ENCODE data around the gene ORMDL1. TPM values are rescaled to one million over a fixed set of nuclear protein-coding genes. Genes with fewer than 3 reads are reported as not detected.

Gene ORMDL1
- total RNA-seq, 2 experiments from 2014 or later: 104 to 106 TPM

DNA sequence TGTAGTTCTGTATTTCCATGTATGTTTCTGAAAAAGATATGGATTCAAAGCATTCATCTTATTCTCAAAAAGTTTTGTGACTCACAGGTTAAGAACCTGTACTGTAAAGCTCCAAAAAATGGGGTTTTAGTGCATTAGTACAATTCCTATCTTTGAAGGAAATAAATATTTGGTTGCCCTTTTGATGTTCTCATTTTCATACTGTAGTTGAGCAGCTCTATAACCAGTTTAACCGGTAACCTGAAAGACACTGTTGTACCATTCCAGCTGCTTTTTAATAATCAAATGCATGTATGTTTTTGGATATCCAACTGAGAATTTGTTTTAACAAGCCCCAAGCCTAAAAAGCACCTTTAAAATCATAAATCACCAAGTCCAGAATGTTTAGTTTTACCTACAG lies 11.9 kb downstream of the ORMDL1 start:
- Histone ChIP-seq H3K9me3 (ENCODE audit: control insufficient read depth in 1 of 2, insufficient read depth in 1 of 2, low read length in 2 of 2) (no peaks in the 10 kb centered on the region), H3K27ac (ENCODE audit: low read depth in 1 of 2, low read length in 2 of 2) (no peak overlapping the region), H3K36me3 (ENCODE audit: insufficient read depth, low read length) (peaks cover 80% of the 10 kb centered on the region), H3K27me3 (ENCODE audit: control insufficient read depth in 1 of 2, insufficient read depth in 2 of 2, low read length in 2 of 2) (no peaks in the 10 kb centered on the region), H3K4me1 (ENCODE audit: insufficient read depth, low read length) (no peaks in the 10 kb centered on the region), H3K4me3 (ENCODE audit: low read length) (no peak overlapping the region)
- H3K27ac Mint-ChIP-seq: peak overlapping the region; percentile 39
- POLR2A ChIA-PET: interaction anchor here (5.1 kb wide), 1 partner anchor 9 kb away, joined by 23 read pairs; the partner anchor contains the start of gene OSGEPL1
- H3K27me3 Mint-ChIP-seq: no peaks in the 10 kb centered on the region
- CTCF ChIA-PET: interaction anchor here (1.3 to 2.0 kb wide), 3 partner anchors 10 to 110 kb away, joined by 3 to 11 read pairs (median 4); partner anchors contain the start of gene OSGEPL1
- no peak overlapping the region for H3K4me3 Mint-ChIP-seq
- TF ChIP-seq, protein P1, sequence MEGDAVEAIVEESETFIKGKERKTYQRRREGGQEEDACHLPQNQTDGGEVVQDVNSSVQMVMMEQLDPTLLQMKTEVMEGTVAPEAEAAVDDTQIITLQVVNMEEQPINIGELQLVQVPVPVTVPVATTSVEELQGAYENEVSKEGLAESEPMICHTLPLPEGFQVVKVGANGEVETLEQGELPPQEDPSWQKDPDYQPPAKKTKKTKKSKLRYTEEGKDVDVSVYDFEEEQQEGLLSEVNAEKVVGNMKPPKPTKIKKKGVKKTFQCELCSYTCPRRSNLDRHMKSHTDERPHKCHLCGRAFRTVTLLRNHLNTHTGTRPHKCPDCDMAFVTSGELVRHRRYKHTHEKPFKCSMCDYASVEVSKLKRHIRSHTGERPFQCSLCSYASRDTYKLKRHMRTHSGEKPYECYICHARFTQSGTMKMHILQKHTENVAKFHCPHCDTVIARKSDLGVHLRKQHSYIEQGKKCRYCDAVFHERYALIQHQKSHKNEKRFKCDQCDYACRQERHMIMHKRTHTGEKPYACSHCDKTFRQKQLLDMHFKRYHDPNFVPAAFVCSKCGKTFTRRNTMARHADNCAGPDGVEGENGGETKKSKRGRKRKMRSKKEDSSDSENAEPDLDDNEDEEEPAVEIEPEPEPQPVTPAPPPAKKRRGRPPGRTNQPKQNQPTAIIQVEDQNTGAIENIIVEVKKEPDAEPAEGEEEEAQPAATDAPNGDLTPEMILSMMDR (IDR thresholded peaks at IDR 0.05): no peak
- ATAC-seq (ENCODE audit: poor library complexity) (no peak), DNase-seq (no peak)
- intact Hi-C loops (cut with DNase I, micrococcal nuclease): loop anchor here in 1 of 2 experiments (10.0 kb wide), 1 partner anchor 633 kb away; the partner anchor contains the start of gene MFSD6
- peaks cover 89% of the 10 kb centered on the region for H3K36me3 Mint-ChIP-seq (ENCODE audit: low read depth)
- peaks cover 12% of the 10 kb centered on the region for H3K4me1 Mint-ChIP-seq (ENCODE audit: low read depth)
- H3K9me3 Mint-ChIP-seq: no peaks in the 10 kb centered on the region

DNA sequence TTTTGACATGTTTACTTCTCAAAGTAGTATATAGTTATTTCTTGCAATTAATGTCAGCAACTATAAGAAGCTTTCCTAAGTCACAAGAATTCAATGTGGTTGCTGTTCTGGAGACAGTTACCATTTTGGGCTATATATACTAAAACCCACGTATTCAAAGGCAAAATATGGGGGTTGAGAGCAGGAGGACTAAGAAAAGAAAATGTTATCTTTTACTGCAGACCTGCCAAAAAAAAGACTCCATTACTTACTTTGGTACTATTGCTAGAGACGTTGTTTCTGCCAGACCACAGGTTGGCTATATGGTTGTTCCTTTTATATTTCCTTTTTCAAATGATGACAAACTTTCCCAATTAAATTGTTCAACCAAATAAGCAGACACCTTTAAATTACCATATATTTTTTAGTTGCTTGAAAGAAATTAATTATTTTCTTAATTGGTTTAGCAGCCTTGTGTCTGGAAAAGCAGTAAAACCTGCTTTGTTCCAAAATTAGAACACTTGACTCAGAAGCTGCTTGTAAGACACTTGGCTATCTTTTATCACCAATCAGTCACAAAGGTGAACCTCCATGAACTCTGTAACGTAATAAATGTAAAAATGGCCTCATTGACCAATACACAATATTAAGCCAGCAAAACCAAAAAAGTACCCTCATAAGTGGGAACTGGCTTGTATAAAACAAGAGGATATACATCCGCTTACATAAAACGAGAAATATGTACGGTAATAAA lies 13.4 kb downstream of the ORMDL1 start:
- Mint-ChIP-seq H3K4me3 (no peak overlapping the region), H3K4me1 (ENCODE audit: low read depth) (peaks cover 5% of the 10 kb centered on the region), H3K27ac (no peak overlapping the region), H3K27me3 (no peaks in the 10 kb centered on the region), H3K36me3 (ENCODE audit: low read depth) (peaks cover 82% of the 10 kb centered on the region), H3K9me3 (no peaks in the 10 kb centered on the region)
- Histone ChIP-seq H3K27ac (ENCODE audit: low read depth in 1 of 2, low read length in 2 of 2) (no peak overlapping the region), H3K4me3 (ENCODE audit: low read length) (no peak overlapping the region), H3K36me3 (ENCODE audit: insufficient read depth, low read length) (peaks cover 72% of the 10 kb centered on the region), H3K4me1 (ENCODE audit: insufficient read depth, low read length) (no peaks in the 10 kb centered on the region), H3K27me3 (ENCODE audit: control insufficient read depth in 1 of 2, insufficient read depth in 2 of 2, low read length in 2 of 2) (no peaks in the 10 kb centered on the region), H3K9me3 (ENCODE audit: control insufficient read depth in 1 of 2, insufficient read depth in 1 of 2, low read length in 2 of 2) (no peaks in the 10 kb centered on the region)
- no peak for DNase-seq
- POLR2A ChIA-PET: no interaction called here
- CTCF ChIA-PET: interaction anchor here (1.3 kb wide), 1 partner anchor 16 kb away, joined by 4 read pairs; no protein-coding TSS in a partner anchor
- TF ChIP-seq, protein P1 (IDR thresholded peaks at IDR 0.05): no peak
- ATAC-seq (ENCODE audit: poor library complexity): no peak
- intact Hi-C loops (cut with DNase I, micrococcal nuclease): loop anchor here in 1 of 2 experiments (10.0 kb wide), 1 partner anchor 634 kb away; the partner anchor contains the start of gene MFSD6

DNA sequence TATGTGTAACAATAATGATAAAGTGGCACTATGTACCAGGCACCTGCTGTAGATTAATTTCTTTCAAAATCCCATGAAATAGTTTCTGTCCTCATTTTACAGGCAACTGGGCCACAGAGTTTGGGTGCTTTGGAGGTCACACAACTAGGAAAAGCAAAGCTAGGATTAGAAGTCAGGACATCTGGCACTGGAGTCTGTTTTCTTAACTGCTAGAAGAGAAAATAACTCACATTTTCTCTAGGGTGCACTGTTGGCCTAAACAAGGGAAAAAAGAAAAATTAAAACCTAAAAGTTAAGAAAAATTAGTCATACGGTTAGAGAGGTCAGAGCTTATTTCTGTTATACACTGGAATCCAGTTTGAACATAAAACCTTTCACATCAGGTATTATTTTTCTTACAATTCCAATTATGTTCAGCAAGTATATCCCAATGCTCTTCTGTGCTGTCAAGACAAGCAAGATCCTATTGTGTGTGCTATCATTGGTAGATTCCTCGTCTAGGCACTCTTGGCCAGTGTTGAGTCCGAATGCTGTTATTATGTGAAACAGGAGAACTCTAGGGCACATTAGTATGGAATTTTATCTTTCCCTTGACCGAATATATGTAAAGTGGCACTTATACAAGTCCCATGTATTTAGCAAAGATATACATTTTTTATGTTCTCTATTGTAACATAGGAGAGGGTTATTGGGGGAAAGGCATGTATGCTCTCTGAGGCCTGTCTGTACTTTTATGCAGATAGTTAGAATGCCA lies 20.1 kb downstream of the ORMDL1 start:
- H3K9me3 ChIP-seq (ENCODE audit: control insufficient read depth in 1 of 2, insufficient read depth in 1 of 2, low read length in 2 of 2): no peaks in the 10 kb centered on the region
- H3K9me3 Mint-ChIP-seq: no peaks in the 10 kb centered on the region
- H3K4me3 Mint-ChIP-seq: peak overlapping the region; percentile 62
- peaks cover 17% of the 10 kb centered on the region for H3K4me1 Mint-ChIP-seq (ENCODE audit: low read depth)
- intact Hi-C loops (cut with DNase I, micrococcal nuclease): loop anchor here (2.0 to 10.0 kb wide), 4 partner anchors 19 to 883 kb away; partner anchors contain the start of genes ANKAR (in 1 of the 2) and NAB1 (in 1 of the 2)
- TF ChIP-seq, protein P1 (IDR thresholded peaks at IDR 0.05): no peak
- H3K27me3 Mint-ChIP-seq: no peaks in the 10 kb centered on the region
- H3K36me3 ChIP-seq (ENCODE audit: insufficient read depth, low read length): peaks cover 14% of the 10 kb centered on the region
- H3K36me3 Mint-ChIP-seq (ENCODE audit: low read depth): peaks cover 32% of the 10 kb centered on the region
- no peak overlapping the region for H3K27ac ChIP-seq (ENCODE audit: low read depth in 1 of 2, low read length in 2 of 2)
- no peaks in the 10 kb centered on the region for H3K27me3 ChIP-seq (ENCODE audit: control insufficient read depth in 1 of 2, insufficient read depth in 2 of 2, low read length in 2 of 2)
- ChIA-PET CTCF (interaction anchor here (0.7 to 3.0 kb wide), 6 partner anchors 15 to 322 kb away, joined by 3 to 23 read pairs (median 16); partner anchors contain the start of genes ANKAR, ASNSD1, ORMDL1 and PMS1), POLR2A (interaction anchor here (0.7 to 4.2 kb wide), 6 partner anchors 11 to 1864 kb away, joined by 5 to 96 read pairs (median 17); partner anchors contain the start of genes ASNSD1, GLS, ORMDL1 and PMS1)
- DNase-seq (no peak), ATAC-seq (ENCODE audit: poor library complexity) (no peak)
- H3K27ac Mint-ChIP-seq: peak overlapping the region; percentile 100
- no peak overlapping the region for H3K4me3 ChIP-seq (ENCODE audit: low read length)
- peaks cover 9% of the 10 kb centered on the region for H3K4me1 ChIP-seq (ENCODE audit: insufficient read depth, low read length)

All from CD4-positive, alpha-beta T cell (primary cell).